Uterus (tissue), 4 donors: ENCODE results near the gene PLEKHG2. TPM values are rescaled to one million over a fixed set of nuclear protein-coding genes. Genes with fewer than 3 reads are reported as not detected.

Source experiments
- DNase-seq, 2 donors: peaks; one replicate each; pipeline ENCODE4 v3.0.0-alpha.2; 2019 to 2020
- H3K27ac ChIP-seq, 2 donors: fragments of 200-600 bp; sonication (generic); 1 replicate in 1 of 2; 2 replicates in 1 of 2; pipeline ENCODE4 v1.5.1; 2016 to 2018
- H3K27me3 ChIP-seq, 2 donors: fragments of 200-600 bp; sonication (generic); one replicate each; pipeline ENCODE4 v1.5.1; 2018 to 2019; ENCODE audit warnings: control low read depth in 1 of 2
- H3K36me3 ChIP-seq, 2 donors: fragments of 200-600 bp; sonication (generic); one replicate each; pipeline ENCODE4 v1.5.1; 2019; ENCODE audit warnings: control low read depth in 1 of 2
- H3K4me1 ChIP-seq, 2 donors: fragments of 200-600 bp; sonication (generic); one replicate each; pipeline ENCODE4 v1.5.1; 2018 to 2019; ENCODE audit warnings: control low read depth in 1 of 2
- H3K4me3 ChIP-seq, 2 donors: fragments of 200-600 bp; sonication (generic); 1 replicate in 1 of 2; 2 replicates in 1 of 2; pipeline ENCODE4 v1.5.1; 2018 to 2019; ENCODE audit warnings: mild to moderate bottlenecking in 1 of 2
- H3K9me3 ChIP-seq, 2 donors: fragments of 200-600 bp; sonication (generic); one replicate each; pipeline ENCODE4 v1.5.1; 2019; ENCODE audit warnings: control low read depth in 1 of 2
- CTCF ChIP-seq, 4 experiments: fragments of 200-600 bp in 2 of 4; fragments of 450-650 bp in 2 of 4; sonication (generic) in 2 of 4; IDR thresholded peaks; one replicate each; pipeline ENCODE4 v1.5.1; 2016 to 2019; ENCODE audit warnings: antibody characterized with exemption in 4 of 4, mild to moderate bottlenecking in 2 of 4, moderate library complexity in 1 of 4
- POLR2A ChIP-seq, 2 donors: fragments of 450-650 bp; IDR thresholded peaks; one replicate each; pipeline ENCODE4 v1.6.1; 2016; ENCODE audit warnings: antibody characterized with exemption in 2 of 2, mild to moderate bottlenecking in 1 of 2, moderate library complexity in 1 of 2
- intact Hi-C: fragments of 100-400 bp; cut with DNase I; formaldehyde crosslinking; loops from one replicate; pipeline ENCODE4 v1.15.1; 2023; ENCODE audit warnings: low total_unique reads
- total RNA-seq, 4 donors: library from RNA; depleted of rRNA in 3 of 4; stranded (reverse); fragments of >200 nt in 3 of 4; gene quantifications; one replicate each; pipeline versions ENCODE4 v1.1.0 to v1.2.4, GENCODE V29; 2014 to 2023
- donor health status: DM: yes; HTN: yes; CAD: no.

The PLEKHG2 gene
- total RNA-seq, 4 donors from 2014 or later: 5.1 to 120 (median 21.6) TPM

GRCh38 chr19:39381910-39382611 lies 30.4 kb upstream of the PLEKHG2 start:
- TF ChIP-seq POLR2A (IDR thresholded peaks at IDR 0.05) (no peak), CTCF (IDR thresholded peaks at IDR 0.05) (no peak)
- Histone ChIP-seq H3K27me3 (no peaks in the 10 kb centered on the region), H3K4me1 (no peaks in the 10 kb centered on the region), H3K27ac (no peak overlapping the region), H3K4me3 (no peak overlapping the region), H3K9me3 (no peaks in the 10 kb centered on the region), H3K36me3 (no peaks in the 10 kb centered on the region)
- intact Hi-C loops: no loop called here
- DNase-seq: no peak

- Histone ChIP-seq H3K36me3 (no peaks in the 10 kb centered on the region), H3K27ac (no peak overlapping the region), H3K4me1 (no peaks in the 10 kb centered on the region), H3K9me3 (no peaks in the 10 kb centered on the region), H3K27me3 (no peaks in the 10 kb centered on the region), H3K4me3 (no peak overlapping the region)
- intact Hi-C loops: no loop called here
- no peak for TF ChIP-seq POLR2A (IDR thresholded peaks at IDR 0.05)
- TF ChIP-seq CTCF (IDR thresholded peaks at IDR 0.05): no peak
- no peak for DNase-seq
Observed at GRCh38 chr19:39382991-39383828, 29.3 kb upstream of the PLEKHG2 start.

- Histone ChIP-seq H3K4me3 (no peak overlapping the region), H3K9me3 (no peaks in the 10 kb centered on the region), H3K36me3 (no peaks in the 10 kb centered on the region), H3K27ac (no peak overlapping the region), H3K4me1 (peaks cover 2 to 3% of the 10 kb centered on the region in 2 donors), H3K27me3 (no peaks in the 10 kb centered on the region)
- no peak for TF ChIP-seq CTCF (IDR thresholded peaks at IDR 0.05)
- TF ChIP-seq POLR2A (IDR thresholded peaks at IDR 0.05): no peak
- intact Hi-C loops: no loop called here
- DNase-seq: no peak
Observed at GRCh38 chr19:39384839-39385568, 27.5 kb upstream of the PLEKHG2 start.

GRCh38 chr19:39385629-39386411 lies 26.6 kb upstream of the PLEKHG2 start:
- no peak for DNase-seq
- intact Hi-C loops: no loop called here
- Histone ChIP-seq H3K27ac (no peak overlapping the region), H3K9me3 (no peaks in the 10 kb centered on the region), H3K36me3 (no peaks in the 10 kb centered on the region), H3K27me3 (no peaks in the 10 kb centered on the region), H3K4me1 (peaks cover 4 to 7% of the 10 kb centered on the region in 2 donors), H3K4me3 (no peak overlapping the region)
- TF ChIP-seq CTCF (IDR thresholded peaks at IDR 0.05) (no peak), POLR2A (IDR thresholded peaks at IDR 0.05) (no peak)
